Stomach (tissue), 4 donors: ENCODE measurements around the gene SLC25A24.
"Not testable (repeated sequence)": the region's sequence is repeated elsewhere in the genome, so short reads cannot be mapped to it uniquely, and the experiment has no call there.

Experiments
- EP300 ChIP-seq: sonication (generic); formaldehyde crosslinking; IDR thresholded peaks from one replicate; pipeline ENCODE4 v1.6.1; 2017; ENCODE audit warnings: antibody characterized with exemption
- POLR2A ChIP-seq, 4 donors: fragments of 450-650 bp; IDR thresholded peaks; one replicate each; pipeline ENCODE4 v1.6.1; 2016; ENCODE audit warnings: antibody characterized with exemption in 4 of 4, control low read depth in 2 of 4, mild to moderate bottlenecking in 1 of 4, moderate library complexity in 1 of 4
- TF ChIP-seq, protein P1 (sequence below), 7 experiments: fragments of 450-650 bp in 4 of 7; fragments of 200-600 bp in 3 of 7; sonication (generic) in 3 of 7; IDR thresholded peaks; one replicate each; pipeline ENCODE4 v1.5.1; 2016 to 2019; ENCODE audit warnings: antibody characterized with exemption in 7 of 7, control low read depth in 2 of 7, mild to moderate bottlenecking in 1 of 7

DNA sequence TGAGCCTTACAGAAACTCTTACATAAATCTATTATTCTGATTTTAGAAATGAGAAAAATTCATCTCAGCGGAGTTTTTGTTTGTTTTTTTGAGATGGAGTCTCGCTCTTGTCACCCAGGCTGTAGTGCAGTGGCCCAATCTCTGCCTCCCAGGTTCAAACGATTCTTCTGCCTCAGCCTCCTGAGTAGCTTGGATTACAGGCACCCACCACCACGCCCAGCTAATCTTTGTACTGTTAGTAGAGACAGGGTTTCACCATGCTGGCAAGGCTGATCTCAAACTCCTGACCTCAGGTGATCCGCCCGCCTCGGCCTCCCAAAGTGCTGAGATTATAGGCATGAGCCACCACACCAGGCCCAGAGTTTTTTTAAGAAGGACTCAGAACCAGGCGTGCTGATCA lies 60.6 kb downstream of the SLC25A24 start:
- TF ChIP-seq, protein P1, sequence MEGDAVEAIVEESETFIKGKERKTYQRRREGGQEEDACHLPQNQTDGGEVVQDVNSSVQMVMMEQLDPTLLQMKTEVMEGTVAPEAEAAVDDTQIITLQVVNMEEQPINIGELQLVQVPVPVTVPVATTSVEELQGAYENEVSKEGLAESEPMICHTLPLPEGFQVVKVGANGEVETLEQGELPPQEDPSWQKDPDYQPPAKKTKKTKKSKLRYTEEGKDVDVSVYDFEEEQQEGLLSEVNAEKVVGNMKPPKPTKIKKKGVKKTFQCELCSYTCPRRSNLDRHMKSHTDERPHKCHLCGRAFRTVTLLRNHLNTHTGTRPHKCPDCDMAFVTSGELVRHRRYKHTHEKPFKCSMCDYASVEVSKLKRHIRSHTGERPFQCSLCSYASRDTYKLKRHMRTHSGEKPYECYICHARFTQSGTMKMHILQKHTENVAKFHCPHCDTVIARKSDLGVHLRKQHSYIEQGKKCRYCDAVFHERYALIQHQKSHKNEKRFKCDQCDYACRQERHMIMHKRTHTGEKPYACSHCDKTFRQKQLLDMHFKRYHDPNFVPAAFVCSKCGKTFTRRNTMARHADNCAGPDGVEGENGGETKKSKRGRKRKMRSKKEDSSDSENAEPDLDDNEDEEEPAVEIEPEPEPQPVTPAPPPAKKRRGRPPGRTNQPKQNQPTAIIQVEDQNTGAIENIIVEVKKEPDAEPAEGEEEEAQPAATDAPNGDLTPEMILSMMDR (IDR thresholded peaks at IDR 0.05) = not testable (repeated sequence)
- TF ChIP-seq EP300; POLR2A (IDR thresholded peaks at IDR 0.05): not testable (repeated sequence)
